ENCODE measurements around the gene TMLHE.
"Not testable (repeated sequence)": the region's sequence is repeated elsewhere in the genome, so short reads cannot be mapped to it uniquely, and the experiment has no call there.

Gene TMLHE, protein sequence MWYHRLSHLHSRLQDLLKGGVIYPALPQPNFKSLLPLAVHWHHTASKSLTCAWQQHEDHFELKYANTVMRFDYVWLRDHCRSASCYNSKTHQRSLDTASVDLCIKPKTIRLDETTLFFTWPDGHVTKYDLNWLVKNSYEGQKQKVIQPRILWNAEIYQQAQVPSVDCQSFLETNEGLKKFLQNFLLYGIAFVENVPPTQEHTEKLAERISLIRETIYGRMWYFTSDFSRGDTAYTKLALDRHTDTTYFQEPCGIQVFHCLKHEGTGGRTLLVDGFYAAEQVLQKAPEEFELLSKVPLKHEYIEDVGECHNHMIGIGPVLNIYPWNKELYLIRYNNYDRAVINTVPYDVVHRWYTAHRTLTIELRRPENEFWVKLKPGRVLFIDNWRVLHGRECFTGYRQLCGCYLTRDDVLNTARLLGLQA

DNA sequence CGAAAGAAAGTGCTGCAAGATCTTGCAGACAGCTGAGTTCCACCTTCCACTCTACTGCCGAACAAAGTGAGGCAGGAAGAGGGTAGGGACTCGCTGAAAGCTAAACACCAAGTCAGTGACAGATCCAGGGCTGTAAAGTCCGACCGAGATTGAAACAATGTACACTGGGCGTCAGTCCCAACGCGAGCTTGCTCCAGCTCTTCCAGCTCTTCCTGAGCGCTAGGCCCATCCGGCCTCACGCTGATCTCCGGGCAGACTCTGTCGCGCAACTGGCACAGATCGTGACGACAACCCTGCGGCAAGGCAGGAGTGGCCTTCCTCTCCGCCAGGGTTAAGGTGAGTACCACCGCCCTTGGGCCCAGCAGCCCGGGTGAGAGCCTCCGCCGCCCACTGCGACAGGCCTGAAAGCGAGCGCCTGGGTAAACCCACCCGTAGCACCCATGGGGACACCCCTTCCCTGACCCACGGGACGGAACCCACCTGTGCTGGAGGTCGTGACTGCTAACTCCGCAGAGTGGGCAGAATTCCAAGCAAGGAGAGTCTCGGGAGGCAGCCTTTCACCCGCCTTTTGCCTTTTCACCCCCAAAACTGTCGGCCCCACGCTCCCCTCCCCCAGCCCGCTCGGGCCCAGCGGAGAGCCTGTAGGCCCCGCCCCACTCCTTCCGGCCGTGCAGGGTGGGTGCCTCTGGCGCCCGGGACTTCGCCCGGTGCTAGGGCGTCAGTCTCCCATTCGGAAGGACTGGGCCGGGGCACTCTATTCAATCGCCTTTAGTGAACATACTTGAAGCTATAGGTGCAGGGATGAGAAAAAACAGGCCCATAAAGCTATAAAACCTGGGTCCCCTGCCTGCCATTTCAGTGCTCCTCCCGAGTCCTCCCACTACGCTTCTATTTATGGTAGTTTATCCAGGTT, at the start of gene TMLHE, which contains the start of gene SPRY3:
TMLHE (minus strand) TSS at position 641 of the 913 bp plus-strand sequence. CDS start 67,676 bp downstream, outside the sequence.
SPRY3 (plus strand) TSS at position 275 of the 913 bp plus-strand sequence.
- ATAC-seq (peak; percentile 97), DNase-seq (peak; percentile 60 to 71)
- Mint-ChIP-seq H3K27ac (peak within 1 kb of the TSS; percentile 96 to 97), H3K4me3 (peak within 1 kb of the TSS; percentile 88), H3K27me3 (no peaks in the 10 kb centered on the region), H3K4me1 (peaks cover 18% of the 10 kb centered on the region), H3K9me3 (no peaks in the 10 kb centered on the region)

DNA sequence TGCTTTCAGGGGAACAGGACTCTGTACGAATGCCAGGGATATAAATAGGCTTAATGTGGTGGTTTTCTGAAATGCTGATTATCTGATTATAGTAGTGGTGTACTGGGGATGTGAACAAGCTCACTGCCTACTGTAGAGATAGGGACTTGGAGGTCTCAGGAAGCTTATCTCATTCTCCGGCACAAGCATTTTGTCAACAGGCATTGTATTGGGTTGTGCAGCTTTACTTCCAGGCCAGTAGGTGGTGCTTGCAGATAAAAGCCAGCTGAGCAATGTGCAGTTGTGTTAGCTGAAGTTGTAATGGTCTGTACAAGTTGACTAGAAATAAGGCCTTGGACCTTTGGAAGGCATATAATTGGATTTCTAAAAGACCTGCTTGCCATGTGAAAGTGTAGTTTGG, 49.5 kb upstream of the TMLHE start:
- ATAC-seq (no peak), DNase-seq (no peak)
- Mint-ChIP-seq H3K27ac (no peak overlapping the region), H3K4me3 (no peak overlapping the region), H3K9me3 (peaks cover 0 to 4% of the 10 kb centered on the region in 2 donors), H3K4me1 (no peaks in the 10 kb centered on the region), H3K27me3 (no peaks in the 10 kb centered on the region)

DNA sequence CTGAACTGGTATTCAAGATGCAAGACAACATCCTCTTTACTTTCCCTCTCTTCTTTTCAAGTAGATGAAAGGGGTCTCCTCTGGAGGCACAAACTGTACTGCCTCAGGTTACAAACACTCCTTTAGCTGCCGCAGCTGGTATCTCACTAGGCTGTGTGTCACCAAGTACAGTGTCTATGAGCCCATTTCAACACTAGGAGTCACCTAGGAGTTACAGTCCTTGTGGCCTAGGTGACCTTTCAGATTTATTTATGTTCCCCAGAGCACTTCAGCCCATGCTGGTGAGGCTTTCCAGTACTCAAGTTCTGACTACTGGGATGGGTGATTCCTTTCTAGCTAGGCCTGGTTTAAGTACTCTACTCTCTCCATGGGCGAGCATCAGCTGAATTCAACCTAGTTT, 32.4 kb upstream of the TMLHE start:
- Mint-ChIP-seq H3K27me3 (no peaks in the 10 kb centered on the region), H3K9me3 (no peaks in the 10 kb centered on the region), H3K27ac (no peak overlapping the region), H3K4me3 (no peak overlapping the region), H3K4me1 (no peaks in the 10 kb centered on the region)
- ATAC-seq (no peak), DNase-seq (no peak)

DNA sequence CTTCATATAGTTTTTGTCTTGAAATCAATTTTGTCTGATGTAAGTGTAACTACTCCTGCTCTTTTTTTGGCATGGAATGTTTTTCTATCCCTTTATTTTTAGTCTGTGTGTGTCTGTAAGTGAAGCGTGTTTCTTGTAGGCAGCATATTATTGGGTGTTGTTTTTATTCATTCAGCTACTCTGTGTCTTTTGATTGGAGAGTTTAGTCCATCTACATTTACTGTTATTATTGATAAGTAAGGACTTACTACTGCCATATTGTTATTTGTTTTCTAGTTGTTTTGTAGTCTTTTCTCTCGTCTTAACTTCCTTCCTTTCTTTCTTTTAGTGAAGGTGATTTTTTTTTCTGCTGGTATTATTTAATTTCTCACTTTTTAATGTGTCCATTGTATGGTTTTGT, 30.5 kb upstream of the TMLHE start:
- Mint-ChIP-seq H3K4me3 (no peak overlapping the region), H3K27ac (no peak overlapping the region), H3K27me3 (no peaks in the 10 kb centered on the region), H3K4me1 (no peaks in the 10 kb centered on the region), H3K9me3 (no peaks in the 10 kb centered on the region)
- DNase-seq (no peak), ATAC-seq (no peak)

DNA sequence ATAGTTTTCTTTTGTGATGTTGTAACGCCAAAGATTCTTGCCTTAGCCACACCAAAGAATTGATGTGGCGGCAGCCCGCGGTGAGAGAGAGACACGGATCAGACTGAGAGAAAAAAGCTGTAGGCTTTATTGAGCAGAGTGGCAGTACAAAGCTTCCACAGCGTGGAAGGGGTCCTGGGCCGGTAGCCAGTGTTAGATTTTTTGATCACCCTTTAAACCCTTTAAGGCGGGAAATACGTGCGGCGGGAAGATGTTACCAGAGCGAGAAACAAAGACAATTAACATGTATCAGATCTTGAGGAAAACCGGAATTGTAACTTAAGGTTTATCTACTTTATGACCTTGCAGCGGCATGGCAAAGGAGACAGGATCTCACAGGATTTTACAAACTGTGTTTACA, 28.6 kb upstream of the TMLHE start:
- not testable (repeated sequence) for H3K4me1 Mint-ChIP-seq, H3K27me3 Mint-ChIP-seq, ATAC-seq, H3K9me3 Mint-ChIP-seq, DNase-seq
- H3K27ac Mint-ChIP-seq = peak overlapping the region; percentile 1 to 23
- peak overlapping the region; percentile 34 to 65 for H3K4me3 Mint-ChIP-seq

DNA sequence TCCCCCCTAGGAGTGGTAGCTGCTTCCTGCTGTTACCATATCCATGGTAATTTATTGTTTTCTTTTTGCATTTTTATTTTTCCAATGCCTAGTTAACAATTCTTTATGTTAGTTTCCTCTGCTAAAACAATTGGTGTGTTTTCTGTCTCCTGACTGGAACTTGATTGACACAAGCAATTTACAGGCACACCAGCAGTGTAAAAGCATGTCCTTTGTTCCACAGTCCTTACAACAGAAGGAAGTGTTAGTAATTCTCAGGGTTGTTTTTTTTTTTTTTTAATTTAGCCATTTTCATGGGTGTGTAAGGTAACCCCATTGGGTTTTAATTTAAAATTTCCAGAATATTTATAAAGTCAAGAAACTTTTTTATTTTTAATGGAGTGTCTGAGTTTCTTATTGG, 25.0 kb upstream of the TMLHE start:
- peaks cover under 1% of the 10 kb centered on the region for H3K4me1 Mint-ChIP-seq
- H3K27ac Mint-ChIP-seq = no peak overlapping the region

DNA sequence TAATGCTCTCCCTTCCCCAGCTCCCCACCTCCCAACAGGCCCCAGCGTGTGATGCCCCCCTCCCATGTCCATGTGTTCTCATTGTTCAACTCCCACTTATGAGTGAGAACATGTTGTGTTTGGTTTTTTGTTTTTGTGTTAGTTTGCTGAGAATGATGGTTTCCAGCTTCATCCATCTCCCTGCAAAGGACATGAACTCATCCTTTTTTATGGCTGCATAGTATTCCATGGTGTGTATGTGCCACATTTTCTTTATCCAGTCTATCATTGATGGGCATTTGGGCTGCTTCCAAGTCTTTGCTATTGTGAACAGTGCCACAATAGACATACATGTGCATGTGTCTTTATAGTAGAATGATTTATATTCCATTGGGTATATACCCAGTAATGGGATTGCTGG, 22.3 kb upstream of the TMLHE start:
- H3K27ac Mint-ChIP-seq, DNase-seq, H3K9me3 Mint-ChIP-seq, H3K4me1 Mint-ChIP-seq, ATAC-seq, H3K4me3 Mint-ChIP-seq, H3K27me3 Mint-ChIP-seq: not testable (repeated sequence)

More for the DNA sequence above, 25.0 kb upstream of the TMLHE start:
- Mint-ChIP-seq H3K9me3 (no peaks in the 10 kb centered on the region), H3K27me3 (no peaks in the 10 kb centered on the region), H3K4me3 (no peak overlapping the region)
- no peak for ATAC-seq
- no peak for DNase-seq

DNA sequence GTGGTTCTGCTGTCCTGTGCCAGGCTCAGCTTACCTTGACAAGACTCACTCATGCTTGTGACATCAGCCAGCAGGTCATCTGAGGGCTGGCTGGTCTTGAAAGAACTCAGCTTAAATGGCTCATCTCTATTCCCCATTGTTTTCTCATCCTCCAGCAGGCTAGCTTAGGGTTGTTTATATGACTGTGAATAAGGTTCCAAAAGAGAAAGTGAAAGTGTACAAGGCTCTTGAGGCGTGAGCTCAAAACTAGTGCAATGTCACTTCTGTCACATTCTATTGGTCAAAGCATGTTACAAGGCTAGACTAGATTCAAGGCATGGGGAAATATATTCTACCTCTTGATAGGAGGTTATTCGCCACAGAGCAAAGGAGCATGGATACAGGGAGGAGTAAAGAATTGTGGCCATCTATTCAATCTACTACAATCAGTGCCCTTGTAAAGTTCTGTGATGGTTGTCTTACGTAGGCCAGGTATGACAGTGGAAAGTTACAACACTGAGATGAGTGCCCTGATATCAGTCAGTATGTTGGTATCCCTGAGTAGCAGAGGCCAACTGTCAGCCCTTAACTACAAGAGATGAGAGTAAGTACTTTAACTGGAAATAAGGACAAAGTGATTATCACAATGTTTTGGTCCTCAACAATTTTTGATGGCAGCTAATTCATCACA, 19.8 kb upstream of the TMLHE start:
- peak overlapping the region; percentile 42 to 90 for H3K27ac Mint-ChIP-seq
- H3K4me1 Mint-ChIP-seq = peaks cover 5% of the 10 kb centered on the region
- H3K27me3 Mint-ChIP-seq = no peaks in the 10 kb centered on the region
- H3K4me3 Mint-ChIP-seq = peak overlapping the region; percentile 64 to 72
- DNase-seq (peak in 1 of 2 donors; percentile 9), ATAC-seq (peak; percentile 92)
- H3K9me3 Mint-ChIP-seq = peaks cover 11 to 12% of the 10 kb centered on the region in 2 donors

DNA sequence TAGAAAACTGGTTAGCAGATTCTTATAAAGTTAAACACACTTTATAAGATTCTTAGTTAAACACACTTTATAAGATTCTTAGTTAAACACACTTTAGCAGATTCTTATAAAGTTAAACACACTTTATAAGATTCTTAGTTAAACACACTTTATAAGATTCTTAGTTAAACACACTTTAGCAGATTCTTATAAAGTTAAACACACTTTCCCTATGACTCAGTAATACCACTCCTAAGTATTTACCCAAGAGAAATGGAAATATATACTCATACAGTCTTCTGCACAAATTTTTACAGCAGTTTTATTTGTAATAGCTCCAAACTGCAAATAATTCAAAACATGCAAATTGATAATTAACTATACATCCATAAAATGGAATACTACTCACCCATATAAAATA, 7.4 kb upstream of the TMLHE start:
- H3K27me3 Mint-ChIP-seq, H3K9me3 Mint-ChIP-seq, H3K4me3 Mint-ChIP-seq: not testable (repeated sequence)

DNA sequence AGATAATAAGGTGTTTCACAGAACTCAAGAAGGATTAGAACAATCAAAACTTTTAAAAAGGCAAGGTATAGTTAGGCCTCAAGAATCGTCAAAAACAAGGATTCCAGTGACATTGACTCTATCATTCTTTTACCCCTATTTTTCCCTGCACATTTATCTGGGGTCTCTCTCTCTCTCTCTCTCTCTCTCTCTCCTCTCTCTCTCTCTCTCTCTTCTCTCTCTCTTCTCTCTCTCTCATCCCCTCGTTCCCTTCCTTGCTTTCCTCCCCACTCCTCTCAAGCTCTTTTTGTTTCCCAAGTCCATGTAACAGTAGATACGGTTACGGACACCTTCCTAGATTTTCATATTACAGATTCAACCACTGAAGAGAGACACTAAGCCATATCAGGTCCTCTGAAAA, 3.2 kb upstream of the TMLHE start:
- no peaks in the 10 kb centered on the region for H3K9me3 Mint-ChIP-seq
- H3K27ac Mint-ChIP-seq = no peak overlapping the region
- H3K27me3 Mint-ChIP-seq = no peaks in the 10 kb centered on the region
- DNase-seq (no peak), ATAC-seq (no peak)
- H3K4me1 Mint-ChIP-seq = peaks cover 12% of the 10 kb centered on the region
- H3K4me3 Mint-ChIP-seq = no peak overlapping the region

More for the DNA sequence above, 7.4 kb upstream of the TMLHE start:
- ATAC-seq, H3K27ac Mint-ChIP-seq, H3K4me1 Mint-ChIP-seq, DNase-seq: not testable (repeated sequence)

DNA sequence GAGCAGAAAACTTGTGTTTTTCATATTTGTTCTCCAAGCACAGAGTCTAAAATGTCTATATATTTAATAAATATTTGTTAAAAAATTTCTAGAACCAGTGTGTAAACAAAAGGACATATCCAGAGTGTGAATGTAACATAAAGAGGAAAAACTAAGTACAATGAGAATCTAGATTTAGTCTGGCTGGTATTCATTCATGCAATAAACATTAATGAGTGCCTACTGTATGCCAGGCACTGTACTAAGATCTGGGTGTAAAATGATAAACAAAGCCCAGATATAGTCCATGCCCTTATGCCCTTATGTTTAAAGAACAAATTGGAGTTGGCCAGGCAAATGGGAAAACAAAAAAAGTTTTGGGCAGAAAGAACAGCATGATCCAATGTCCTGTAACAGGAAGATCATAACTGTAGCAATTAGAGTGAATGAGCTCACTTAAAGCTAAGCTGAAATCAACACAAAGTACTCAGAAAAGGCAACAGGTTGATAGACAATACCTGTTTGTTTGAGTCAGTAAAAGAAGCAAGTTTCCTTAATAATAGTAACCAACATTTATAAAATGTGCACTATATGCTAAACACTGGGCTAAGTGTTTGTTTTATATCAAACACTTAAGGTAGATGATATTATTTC, 1.3 kb upstream of the TMLHE start:
- DNase-seq (no peak), ATAC-seq (no peak)
- Mint-ChIP-seq H3K27me3 (no peaks in the 10 kb centered on the region), H3K4me1 (peaks cover 18% of the 10 kb centered on the region), H3K27ac (no peak overlapping the region), H3K9me3 (no peaks in the 10 kb centered on the region), H3K4me3 (no peak overlapping the region)

DNA sequence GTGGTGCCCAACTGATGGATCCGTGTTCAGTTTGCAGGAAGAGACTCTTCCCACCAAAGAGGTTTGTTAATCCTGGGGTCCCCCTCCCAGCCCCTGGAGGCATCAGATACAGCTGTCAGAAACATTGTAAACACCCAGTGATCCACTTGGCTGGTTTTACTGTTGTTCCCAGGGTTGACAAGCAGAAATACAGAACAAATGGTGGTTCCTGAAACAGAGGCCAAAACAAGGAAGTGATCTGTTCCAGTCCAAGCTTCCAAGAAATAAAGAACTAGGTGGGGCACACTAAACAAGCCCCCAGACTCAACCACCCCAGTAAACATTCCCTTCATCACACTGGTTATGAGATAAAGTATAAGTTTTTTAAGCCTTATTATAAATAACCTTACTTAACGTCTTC, 1.4 kb downstream of the TMLHE start:
- Mint-ChIP-seq H3K27me3 (no peaks in the 10 kb centered on the region), H3K9me3 (peaks cover 5 to 6% of the 10 kb centered on the region in 2 donors), H3K27ac (no peak overlapping the region), H3K4me3 (peak overlapping the region; percentile 88), H3K4me1 (peaks cover 18% of the 10 kb centered on the region)
- DNase-seq = no peak
- no peak for ATAC-seq

DNA sequence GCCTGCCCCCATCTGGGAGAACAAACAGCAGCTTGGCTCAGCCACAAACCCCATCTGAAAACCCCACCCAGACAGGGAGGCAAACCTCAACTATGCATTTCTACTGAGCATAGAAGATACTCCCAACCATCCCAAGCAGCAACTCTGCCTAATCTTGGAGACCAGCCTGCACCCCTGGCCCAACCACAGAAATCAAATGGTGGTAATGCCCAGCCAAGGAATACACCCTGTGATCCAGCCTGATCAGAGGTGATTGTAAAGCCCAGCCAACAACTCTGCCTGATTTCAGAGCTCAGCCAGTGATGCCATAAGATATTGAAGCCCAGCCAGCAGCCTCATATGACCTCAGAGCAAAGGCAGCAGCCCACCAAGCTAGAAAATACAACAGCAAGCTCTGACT, 19.8 kb downstream of the TMLHE start:
- Mint-ChIP-seq H3K9me3 (peaks cover 6 to 22% of the 10 kb centered on the region in 2 donors), H3K4me3 (no peak overlapping the region), H3K27ac (no peak overlapping the region), H3K27me3 (no peaks in the 10 kb centered on the region), H3K4me1 (no peaks in the 10 kb centered on the region)
- ATAC-seq = no peak
- no peak for DNase-seq

DNA sequence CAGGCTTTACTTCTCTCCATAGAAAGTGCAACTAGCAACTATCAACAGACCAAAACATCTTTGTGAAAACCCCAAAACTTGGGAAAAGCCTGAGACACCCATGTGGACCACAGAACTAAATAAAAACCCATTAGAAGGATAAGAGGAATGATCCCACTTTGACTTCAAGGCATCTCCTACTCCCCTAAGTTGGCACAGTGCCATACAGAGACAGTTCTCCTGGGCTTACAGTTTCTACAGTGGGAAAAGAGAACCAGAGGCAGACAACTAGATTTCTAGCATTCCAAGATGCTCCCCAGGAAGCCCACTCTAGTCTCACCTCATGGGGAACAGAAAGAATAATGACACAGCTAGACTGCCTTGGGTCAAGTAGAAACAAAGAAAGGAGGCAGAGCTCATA, 20.4 kb downstream of the TMLHE start:
- Mint-ChIP-seq H3K9me3 (peaks cover 6 to 24% of the 10 kb centered on the region in 2 donors), H3K27ac (no peak overlapping the region), H3K27me3 (no peaks in the 10 kb centered on the region), H3K4me3 (no peak overlapping the region), H3K4me1 (no peaks in the 10 kb centered on the region)
- DNase-seq (no peak), ATAC-seq (no peak)

DNA sequence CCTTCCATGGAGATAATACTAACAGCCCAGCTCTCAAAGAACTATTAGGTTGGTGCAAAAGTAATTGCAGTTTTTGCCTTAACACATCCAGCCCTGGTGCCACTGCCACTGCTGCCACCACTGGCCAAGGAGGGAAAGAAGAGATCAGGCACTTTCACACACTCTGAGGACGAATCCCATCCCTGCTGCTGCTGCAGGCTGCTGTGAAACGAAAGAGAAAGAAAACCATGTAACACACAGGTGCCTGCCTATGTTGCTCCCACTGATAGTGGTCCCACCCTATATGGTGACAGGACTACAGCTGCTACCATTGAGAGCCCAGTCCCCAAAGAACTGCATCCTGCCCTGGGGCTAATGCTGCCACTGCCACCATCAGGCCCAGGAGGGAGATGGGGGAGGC, 35.1 kb downstream of the TMLHE start:
- no peak overlapping the region for H3K4me3 Mint-ChIP-seq
- H3K9me3 Mint-ChIP-seq = peaks cover 0 to 6% of the 10 kb centered on the region in 2 donors
- DNase-seq (peak in 1 of 2 donors; percentile 10), ATAC-seq (peak; percentile 70)
- H3K27me3 Mint-ChIP-seq = no peaks in the 10 kb centered on the region
- peaks cover 6% of the 10 kb centered on the region for H3K4me1 Mint-ChIP-seq
- H3K27ac Mint-ChIP-seq = no peak overlapping the region
